GM21423 (cell line): ENCODE measurements around the gene SRBD1.

Experiments
- ATAC-seq: cut with Tn5 transposase; IDR thresholded peaks from one replicate; pipeline ENCODE4 v1.9.1; 2021; ENCODE audit warnings: mild to moderate bottlenecking, moderate library complexity; ENCODE audit not compliant: unreplicated experiment

The SRBD1 gene

GRCh38 chr2:45611020-45611859 lies at the start of gene SRBD1:
Gene SRBD1, minus strand, starts transcription at chr2:45611267. Its CDS starts 5,826 bp downstream, at chr2:45605441.
- ATAC-seq, result peak; percentile 89

GRCh38 chr2:45654250-45654649 lies 43.2 kb upstream of the SRBD1 start:
- ATAC-seq, result no peak

- no peak for ATAC-seq
Measured at GRCh38 chr2:45653122-45653913, 42.3 kb upstream of the SRBD1 start.

- ATAC-seq, result no peak
Measured at GRCh38 chr2:45652090-45653031, 41.3 kb upstream of the SRBD1 start.

GRCh38 chr2:45651415-45652089 lies 40.5 kb upstream of the SRBD1 start, which contains the start of gene PRKCE:
Gene PRKCE, plus strand, starts transcription at chr2:45651675.
- ATAC-seq, result peak; percentile 19

GRCh38 chr2:45650851-45651414 lies 39.9 kb upstream of the SRBD1 start:
- peak; percentile 71 for ATAC-seq

- peak; percentile 31 for ATAC-seq
Measured at GRCh38 chr2:45649858-45650811, 39.1 kb upstream of the SRBD1 start.

- ATAC-seq, result no peak
Measured at GRCh38 chr2:45649462-45649857, 38.4 kb upstream of the SRBD1 start.

GRCh38 chr2:45648636-45649035 lies 37.6 kb upstream of the SRBD1 start:
- ATAC-seq, result no peak

- no peak for ATAC-seq
Measured at GRCh38 chr2:45647986-45648520, 37.0 kb upstream of the SRBD1 start.

GRCh38 chr2:45647356-45647755 lies 36.3 kb upstream of the SRBD1 start:
- ATAC-seq, result no peak

- ATAC-seq, result no peak
Measured at GRCh38 chr2:45646289-45646688, 35.2 kb upstream of the SRBD1 start.

GRCh38 chr2:45643543-45644542 lies 32.8 kb upstream of the SRBD1 start:
- ATAC-seq, result peak; percentile 78

- ATAC-seq, result no peak
Measured at GRCh38 chr2:45643095-45643494, 32.0 kb upstream of the SRBD1 start.

GRCh38 chr2:45640576-45640975 lies 29.5 kb upstream of the SRBD1 start:
- no peak for ATAC-seq

- ATAC-seq, result peak; percentile 71
Measured at GRCh38 chr2:45637440-45637839, 26.4 kb upstream of the SRBD1 start.

- no peak for ATAC-seq
Measured at GRCh38 chr2:45636008-45636407, 24.9 kb upstream of the SRBD1 start.
